Coronary artery (tissue), 2 donors: Measurements from ENCODE around the gene RAP1B.

Experiments used
- DNase-seq: peaks from one replicate; pipeline ENCODE4 v3.0.0-alpha.2; 2017; ENCODE audit warnings: low spot score
- H3K27ac ChIP-seq, 2 donors: fragments of 200-600 bp; sonication (generic); one replicate each; pipeline ENCODE4 v1.5.1; 2016 to 2019
- H3K4me3 ChIP-seq: fragments of 200-600 bp; sonication (generic); 2 replicates; pipeline ENCODE4 v1.5.1; 2016; ENCODE audit warnings: mild to moderate bottlenecking, moderate library complexity
- CTCF ChIP-seq: fragments of 200-600 bp; sonication (generic); IDR thresholded peaks from one replicate; pipeline ENCODE4 v1.5.1; 2019; ENCODE audit warnings: antibody characterized with exemption

The RAP1B gene

GRCh38 chr12:68638721-68639395 lies 28.2 kb downstream of the RAP1B start:
- Histone ChIP-seq H3K4me3 (no peak overlapping the region), H3K27ac (no peak overlapping the region)
- DNase-seq, result no peak
- no peak for TF ChIP-seq CTCF

GRCh38 chr12:68639396-68639767 lies 28.7 kb downstream of the RAP1B start:
- Histone ChIP-seq H3K4me3 (no peak overlapping the region), H3K27ac (no peak overlapping the region)
- no peak for DNase-seq
- no peak for TF ChIP-seq CTCF

GRCh38 chr12:68641138-68641537 lies 30.4 kb downstream of the RAP1B start:
- H3K4me3 ChIP-seq, result no peak overlapping the region
- DNase-seq, result no peak
- no peak overlapping the region for H3K27ac ChIP-seq
- no peak for TF ChIP-seq CTCF

GRCh38 chr12:68646484-68646883 lies 35.8 kb downstream of the RAP1B start:
- no peak for TF ChIP-seq CTCF
- no peak overlapping the region for H3K4me3 ChIP-seq
- DNase-seq, result no peak
- H3K27ac ChIP-seq, result no peak overlapping the region

GRCh38 chr12:68647507-68647906 lies 36.8 kb downstream of the RAP1B start:
- no peak for TF ChIP-seq CTCF
- H3K27ac ChIP-seq, result no peak overlapping the region
- no peak for DNase-seq
- H3K4me3 ChIP-seq, result no peak overlapping the region

- no peak for TF ChIP-seq CTCF
- no peak for DNase-seq
- Histone ChIP-seq H3K27ac (no peak overlapping the region), H3K4me3 (no peak overlapping the region)
Measured at GRCh38 chr12:68648179-68648578, 37.5 kb downstream of the RAP1B start.

- no peak for TF ChIP-seq CTCF
- Histone ChIP-seq H3K27ac (no peak overlapping the region), H3K4me3 (no peak overlapping the region)
- no peak for DNase-seq
Measured at GRCh38 chr12:68665016-68665569, 54.4 kb downstream of the RAP1B start.
